ENCODE data around the gene SF3B4.

Gene SF3B4

GRCh38 chr1:149923626-149924025 lies 4.0 kb downstream of the SF3B4 start:
- H3K9me3 ChIP-seq (ENCODE audit: control insufficient read depth, insufficient read depth, low read length), result no peaks in the 10 kb centered on the region
- no peak overlapping the region for H3K4me2 ChIP-seq (ENCODE audit: low read length)
- peaks cover 22% of the 10 kb centered on the region for H3K4me1 ChIP-seq (ENCODE audit: control insufficient read depth, low read length)
- peaks cover 34% of the 10 kb centered on the region for H3K79me2 ChIP-seq (ENCODE audit: control insufficient read depth, low read length)
- peaks cover 13% of the 10 kb centered on the region for H3F3A ChIP-seq (ENCODE audit: control insufficient read depth, insufficient read depth)
- peaks cover 19% of the 10 kb centered on the region for H4K20me1 ChIP-seq (ENCODE audit: control insufficient read depth, insufficient read depth, low read depth, low read length)
- H3K4me3 ChIP-seq (ENCODE audit: low read length), result no peak overlapping the region
- no peak for TF ChIP-seq EZH2phosphoT487 (IDR thresholded peaks at IDR 0.05; ENCODE audit: borderline replicate concordance, low read length)
- TF ChIP-seq CTCF (IDR thresholded peaks at IDR 0.05; ENCODE audit: low read depth, low read length, poor library complexity, severe bottlenecking), result no peak
- H3K27ac ChIP-seq (ENCODE audit: low read depth, low read length), result no peak overlapping the region
- H3K36me3 ChIP-seq (ENCODE audit: control insufficient read depth, low read length), result peaks cover 57% of the 10 kb centered on the region
- H3K27me3 ChIP-seq (ENCODE audit: control insufficient read depth, low read length), result peaks cover 2% of the 10 kb centered on the region
- no peaks in the 10 kb centered on the region for H3K9me2 ChIP-seq (replicated peaks; ENCODE audit: control insufficient read depth, low read length)

GRCh38 chr1:149917571-149918144 lies 9.9 kb downstream of the SF3B4 start, which contains the start of gene SV2A:
SV2A (minus strand) TSS chr1:149917844; CDS start chr1:149913840, 4,004 bp downstream.
- no peaks in the 10 kb centered on the region for H4K20me1 ChIP-seq (ENCODE audit: control insufficient read depth, insufficient read depth, low read depth, low read length)
- H3K9me3 ChIP-seq (ENCODE audit: control insufficient read depth, insufficient read depth, low read length), result no peaks in the 10 kb centered on the region
- peaks cover 9% of the 10 kb centered on the region for H3K36me3 ChIP-seq (ENCODE audit: control insufficient read depth, low read length)
- no peaks in the 10 kb centered on the region for H3K9me2 ChIP-seq (replicated peaks; ENCODE audit: control insufficient read depth, low read length)
- no peak within 1 kb of the TSS for H3K27ac ChIP-seq (ENCODE audit: low read depth, low read length)
- H3K4me2 ChIP-seq (ENCODE audit: low read length), result peak within 1 kb of the TSS; percentile 54
- TF ChIP-seq CTCF (IDR thresholded peaks at IDR 0.05; ENCODE audit: low read depth, low read length, poor library complexity, severe bottlenecking) (no peak), EZH2phosphoT487 (IDR thresholded peaks at IDR 0.05; ENCODE audit: borderline replicate concordance, low read length) (no peak)
- H3K27me3 ChIP-seq (ENCODE audit: control insufficient read depth, low read length), result peaks cover 23% of the 10 kb centered on the region
- H3K4me3 ChIP-seq (ENCODE audit: low read length), result peak within 1 kb of the TSS; percentile 57
- H3K79me2 ChIP-seq (ENCODE audit: control insufficient read depth, low read length), result no peaks in the 10 kb centered on the region
- peaks cover 13% of the 10 kb centered on the region for H3F3A ChIP-seq (ENCODE audit: control insufficient read depth, insufficient read depth)
- H3K4me1 ChIP-seq (ENCODE audit: control insufficient read depth, low read length), result peaks cover 21% of the 10 kb centered on the region

GRCh38 chr1:149916898-149917252 lies 10.7 kb downstream of the SF3B4 start:
- Histone ChIP-seq H3K79me2 (ENCODE audit: control insufficient read depth, low read length) (no peaks in the 10 kb centered on the region), H3K27me3 (ENCODE audit: control insufficient read depth, low read length) (peaks cover 23% of the 10 kb centered on the region), H3K4me2 (ENCODE audit: low read length) (peak overlapping the region; percentile 15; the same call in 1 of the 2 replicates), H3K9me3 (ENCODE audit: control insufficient read depth, insufficient read depth, low read length) (no peaks in the 10 kb centered on the region), H3K27ac (ENCODE audit: low read depth, low read length) (no peak overlapping the region), H4K20me1 (ENCODE audit: control insufficient read depth, insufficient read depth, low read depth, low read length) (no peaks in the 10 kb centered on the region), H3K4me3 (ENCODE audit: low read length) (no peak overlapping the region), H3K36me3 (ENCODE audit: control insufficient read depth, low read length) (peaks cover 5% of the 10 kb centered on the region), H3F3A (ENCODE audit: control insufficient read depth, insufficient read depth) (peaks cover 13% of the 10 kb centered on the region), H3K4me1 (ENCODE audit: control insufficient read depth, low read length) (peaks cover 21% of the 10 kb centered on the region), H3K9me2 (replicated peaks; ENCODE audit: control insufficient read depth, low read length) (no peaks in the 10 kb centered on the region)
- no peak for TF ChIP-seq CTCF (IDR thresholded peaks at IDR 0.05; ENCODE audit: low read depth, low read length, poor library complexity, severe bottlenecking)
- TF ChIP-seq EZH2phosphoT487 (IDR thresholded peaks at IDR 0.05; ENCODE audit: borderline replicate concordance, low read length), result no peak
